GM04504 (cell line): Measurements from ENCODE around the gene RPL19.

Experiments
- DNase-seq: peaks from one replicate; pipeline ENCODE4 v3.0.0-alpha.2; 2012; ENCODE audit warnings: low read depth

The RPL19 gene

GRCh38 chr17:39224778-39225307 is 24.8 kb downstream of the RPL19 start:
- DNase-seq = no peak

GRCh38 chr17:39225308-39225958 is 25.4 kb downstream of the RPL19 start, which contains the start of gene STAC2:
TSS of gene STAC2 (minus strand) at chr17:39225945. CDS start at chr17:39225502, 443 bp downstream.
- no peak for DNase-seq

- DNase-seq = no peak
Observed at GRCh38 chr17:39225959-39226683, 26.0 kb downstream of the RPL19 start.

GRCh38 chr17:39227364-39227919 is 27.4 kb downstream of the RPL19 start:
- no peak for DNase-seq

GRCh38 chr17:39229274-39229913 is 29.3 kb downstream of the RPL19 start:
- no peak for DNase-seq

GRCh38 chr17:39230361-39230760 is 30.3 kb downstream of the RPL19 start:
- DNase-seq = no peak

- no peak for DNase-seq
Observed at GRCh38 chr17:39231091-39231561, 31.0 kb downstream of the RPL19 start.

GRCh38 chr17:39231591-39232551 is 31.8 kb downstream of the RPL19 start:
- no peak for DNase-seq

- DNase-seq = no peak
Observed at GRCh38 chr17:39235555-39236449, 35.7 kb downstream of the RPL19 start.

- DNase-seq = no peak
Observed at GRCh38 chr17:39236450-39236927, 36.4 kb downstream of the RPL19 start.

- no peak for DNase-seq
Observed at GRCh38 chr17:39236981-39237441, 36.9 kb downstream of the RPL19 start.

GRCh38 chr17:39237586-39237985 is 37.5 kb downstream of the RPL19 start:
- DNase-seq = no peak

- no peak for DNase-seq
Observed at GRCh38 chr17:39238311-39238972, 38.4 kb downstream of the RPL19 start.

GRCh38 chr17:39239640-39240314 is 39.7 kb downstream of the RPL19 start:
- no peak for DNase-seq

GRCh38 chr17:39240631-39241030 is 40.5 kb downstream of the RPL19 start:
- no peak for DNase-seq

GRCh38 chr17:39243155-39243554 is 43.1 kb downstream of the RPL19 start:
- no peak for DNase-seq

- DNase-seq = no peak
Observed at GRCh38 chr17:39244016-39244599, 44.0 kb downstream of the RPL19 start.
